ENCODE results near the gene E2F4. TPM values are rescaled to one million over a fixed set of nuclear protein-coding genes. Genes with fewer than 3 reads are reported as not detected.

E2F4 gene
- polyA plus RNA-seq, 2 of the 4 experiments (the other 2 are of a cell fraction): 65.1 to 66.6 TPM

DNA sequence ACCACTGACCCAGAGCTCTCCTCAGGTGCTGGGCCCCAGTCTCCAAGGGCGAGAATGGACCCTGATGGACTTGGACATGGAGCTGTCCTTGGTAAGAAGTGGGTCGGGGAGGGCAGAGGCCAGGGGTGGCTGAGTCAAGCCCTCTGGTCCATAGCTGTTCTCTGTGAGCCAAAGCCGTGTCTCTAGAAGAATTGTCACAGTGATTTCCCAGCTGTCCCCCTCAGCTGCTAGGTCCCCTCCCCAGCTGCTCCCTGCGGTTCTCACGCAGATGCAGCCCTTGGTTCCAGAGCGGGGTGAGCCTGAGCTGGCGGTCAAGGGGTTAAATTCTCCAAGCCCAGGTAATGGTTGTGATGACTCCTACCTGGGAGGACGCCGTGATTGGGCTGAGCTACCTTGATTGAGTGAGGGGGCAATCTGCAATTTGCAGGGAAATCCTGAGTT, 22.9 kb upstream of the E2F4 start:
- ATAC-seq (no peak), DNase-seq (ENCODE audit: low read depth in 1 of 2, low spot score in 1 of 2) (no peak), FAIRE-seq (no peak)
- TF ChIP-seq ZSCAN20 (CRISPR knock-in tag; IDR thresholded peaks at IDR 0.05): no peak
- peak overlapping the region; percentile 99 for H3K4me2 ChIP-seq
- H3K9me3 ChIP-seq: no peaks in the 10 kb centered on the region
- WGBS (ENCODE audit: missing lambda C conversion rate): 74% methylated on average over 9 of the region's 9 CpGs
- H3K4me1 ChIP-seq: peaks cover 32% of the 10 kb centered on the region
- H3K4me3 ChIP-seq: no peak overlapping the region
- ChIA-PET POLR2A (interaction anchor here (2.9 kb wide), 1 partner anchor 9 kb away, joined by 46 read pairs; the partner anchor contains the start of genes FBXL8 and TRADD), CTCF (interaction anchor here (0.6 to 20.5 kb wide), 17 partner anchors 10 to 215 kb away, joined by 3 to 314 read pairs (median 4); partner anchors contain the start of genes B3GNT9, CES3, EXOC3L1 and FBXL8)
- peak overlapping the region; percentile 97 to 99; a peak in 5 of 6 replicates for H3K27ac ChIP-seq

DNA sequence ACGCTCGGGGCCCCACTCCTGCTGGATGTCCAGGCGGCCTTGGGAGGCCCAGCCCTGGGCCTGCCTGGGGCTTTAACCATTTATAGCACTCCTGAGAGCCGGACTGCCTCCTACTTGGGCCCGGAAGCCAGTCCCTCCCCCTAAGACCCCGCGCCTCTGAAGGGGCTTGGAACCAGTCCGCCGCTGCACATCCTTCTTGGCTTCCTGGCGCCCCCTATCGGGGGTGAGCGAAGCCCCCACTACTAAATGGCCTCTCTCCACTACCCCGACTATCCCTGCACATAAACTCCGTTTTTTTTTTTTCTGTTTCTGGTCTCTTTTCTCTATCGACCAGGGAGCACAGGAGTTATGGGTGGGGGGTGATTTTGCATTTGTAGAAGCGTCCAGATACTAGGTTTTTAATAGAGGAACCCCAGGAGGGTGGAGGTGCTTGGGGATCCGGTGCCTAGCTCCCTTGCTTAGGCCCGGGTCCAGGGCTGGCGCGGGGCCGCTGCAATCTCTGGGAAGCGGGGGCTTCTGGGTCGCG, 22.2 kb upstream of the E2F4 start:
- POLR2A ChIA-PET: interaction anchor here (1.0 to 2.9 kb wide), 6 partner anchors 9 to 209 kb away, joined by 3 to 46 read pairs (median 4); partner anchors contain the start of genes CES3, FBXL8, FHOD1 and TRADD
- ATAC-seq (peak; percentile 1 to 25; a peak in 4 of 6 replicates), FAIRE-seq (no peak), DNase-seq (ENCODE audit: low read depth in 1 of 2, low spot score in 1 of 2) (peak in 1 of 2 experiments; percentile 50)
- peaks cover 36% of the 10 kb centered on the region for H3K4me1 ChIP-seq
- 19% methylated on average over 24 of the region's 24 CpGs for WGBS (ENCODE audit: missing lambda C conversion rate)
- CTCF ChIA-PET: interaction anchor here (0.6 to 20.5 kb wide), 24 partner anchors 14 to 216 kb away, joined by 3 to 314 read pairs (median 4); partner anchors contain the start of genes B3GNT9, CES4A, EXOC3L1 and FBXL8
- peak overlapping the region; percentile 97 to 99 for H3K27ac ChIP-seq
- peak overlapping the region; percentile 51 for H3K4me3 ChIP-seq
- peak overlapping the region; percentile 99 for H3K4me2 ChIP-seq
- no peaks in the 10 kb centered on the region for H3K9me3 ChIP-seq
- TF ChIP-seq, protein P1, sequence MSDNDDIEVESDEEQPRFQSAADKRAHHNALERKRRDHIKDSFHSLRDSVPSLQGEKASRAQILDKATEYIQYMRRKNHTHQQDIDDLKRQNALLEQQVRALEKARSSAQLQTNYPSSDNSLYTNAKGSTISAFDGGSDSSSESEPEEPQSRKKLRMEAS (IDR thresholded peaks at IDR 0.05): no peak
- TF ChIP-seq RNF2 (IDR thresholded peaks at IDR 0.05; ENCODE audit: borderline replicate concordance, low read depth) (no peak), SMC3 (IDR thresholded peaks at IDR 0.05) (peak; percentile 27; the same call in 1 of the 3 replicates), RAD21 (conservative IDR thresholded peaks at IDR 0.05 in 1 of 2, IDR thresholded peaks at IDR 0.05 in 1 of 2) (peak in 1 of 2 experiments; percentile 39; a peak in 3 of 5 replicates)
- TF ChIP-seq, protein P2, sequence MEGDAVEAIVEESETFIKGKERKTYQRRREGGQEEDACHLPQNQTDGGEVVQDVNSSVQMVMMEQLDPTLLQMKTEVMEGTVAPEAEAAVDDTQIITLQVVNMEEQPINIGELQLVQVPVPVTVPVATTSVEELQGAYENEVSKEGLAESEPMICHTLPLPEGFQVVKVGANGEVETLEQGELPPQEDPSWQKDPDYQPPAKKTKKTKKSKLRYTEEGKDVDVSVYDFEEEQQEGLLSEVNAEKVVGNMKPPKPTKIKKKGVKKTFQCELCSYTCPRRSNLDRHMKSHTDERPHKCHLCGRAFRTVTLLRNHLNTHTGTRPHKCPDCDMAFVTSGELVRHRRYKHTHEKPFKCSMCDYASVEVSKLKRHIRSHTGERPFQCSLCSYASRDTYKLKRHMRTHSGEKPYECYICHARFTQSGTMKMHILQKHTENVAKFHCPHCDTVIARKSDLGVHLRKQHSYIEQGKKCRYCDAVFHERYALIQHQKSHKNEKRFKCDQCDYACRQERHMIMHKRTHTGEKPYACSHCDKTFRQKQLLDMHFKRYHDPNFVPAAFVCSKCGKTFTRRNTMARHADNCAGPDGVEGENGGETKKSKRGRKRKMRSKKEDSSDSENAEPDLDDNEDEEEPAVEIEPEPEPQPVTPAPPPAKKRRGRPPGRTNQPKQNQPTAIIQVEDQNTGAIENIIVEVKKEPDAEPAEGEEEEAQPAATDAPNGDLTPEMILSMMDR (IDR thresholded peaks at IDR 0.05): peak; percentile 76

DNA sequence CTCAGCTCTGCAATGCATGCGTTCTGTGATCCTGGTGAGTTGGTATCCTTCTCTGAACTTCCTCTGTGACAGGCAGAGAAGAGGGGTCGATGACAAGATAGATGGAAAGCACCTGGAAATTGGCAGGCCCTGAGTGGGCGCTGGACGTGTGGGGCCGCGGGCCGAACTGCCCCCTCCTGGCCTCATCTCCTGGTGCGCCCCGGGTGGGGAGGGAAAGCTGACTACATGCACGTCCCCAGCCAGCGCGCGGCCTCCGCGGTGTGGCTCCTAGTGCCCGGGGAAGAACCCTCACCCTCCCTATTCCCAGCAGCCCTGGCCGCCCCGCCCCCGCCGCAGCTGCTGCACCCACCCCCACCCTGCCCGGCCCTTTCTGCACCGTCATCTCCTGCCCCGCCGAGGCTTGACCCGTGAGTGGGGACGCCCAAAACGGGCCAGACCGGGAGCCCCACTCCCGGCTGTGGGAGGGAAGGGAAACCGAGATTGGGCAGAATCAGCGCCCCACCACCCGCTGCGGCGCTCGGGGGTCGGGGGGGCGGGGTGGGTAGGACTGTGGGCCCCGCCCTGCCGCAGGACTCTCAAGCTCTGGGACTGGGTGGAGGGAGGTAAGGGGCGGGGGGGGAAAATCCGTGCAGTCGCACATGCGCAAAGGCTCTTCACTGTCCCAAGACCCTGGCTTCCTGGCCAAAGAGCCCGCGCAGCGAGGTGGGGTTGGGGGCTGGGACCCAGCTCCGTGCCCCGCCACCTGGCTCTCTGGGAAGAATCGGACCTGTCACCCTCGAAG, 21.6 kb upstream of the E2F4 start, which contains the start of gene NOL3:
TSS of gene NOL3 (plus strand) at position 371 of the 781 bp plus-strand sequence.
- DNase-seq (ENCODE audit: low read depth in 1 of 2, low spot score in 1 of 2) (peak; percentile 89 to 94), FAIRE-seq (no peak), ATAC-seq (peak; percentile 58 to 70)
- POLR2A ChIA-PET: interaction anchor here (0.5 to 2.9 kb wide), 10 partner anchors 9 to 209 kb away, joined by 3 to 46 read pairs (median 4); partner anchors contain the start of genes B3GNT9, CES3, FBXL8 and FHOD1
- WGBS (ENCODE audit: missing lambda C conversion rate): 0% methylated on average over 20 of the region's 50 CpGs
- Histone ChIP-seq H3K4me1 (peaks cover 41% of the 10 kb centered on the region), H3K4me3 (peak within 1 kb of the TSS; percentile 51), H3K27ac (peak within 1 kb of the TSS; percentile 97 to 99), H3K9me3 (no peaks in the 10 kb centered on the region), H3K4me2 (peak within 1 kb of the TSS; percentile 99)
- CTCF ChIA-PET: interaction anchor here (0.6 to 20.5 kb wide), 21 partner anchors 14 to 216 kb away, joined by 3 to 314 read pairs (median 3); partner anchors contain the start of genes B3GNT9, CES4A, EXOC3L1 and FBXL8
- TF ChIP-seq, protein P3, sequence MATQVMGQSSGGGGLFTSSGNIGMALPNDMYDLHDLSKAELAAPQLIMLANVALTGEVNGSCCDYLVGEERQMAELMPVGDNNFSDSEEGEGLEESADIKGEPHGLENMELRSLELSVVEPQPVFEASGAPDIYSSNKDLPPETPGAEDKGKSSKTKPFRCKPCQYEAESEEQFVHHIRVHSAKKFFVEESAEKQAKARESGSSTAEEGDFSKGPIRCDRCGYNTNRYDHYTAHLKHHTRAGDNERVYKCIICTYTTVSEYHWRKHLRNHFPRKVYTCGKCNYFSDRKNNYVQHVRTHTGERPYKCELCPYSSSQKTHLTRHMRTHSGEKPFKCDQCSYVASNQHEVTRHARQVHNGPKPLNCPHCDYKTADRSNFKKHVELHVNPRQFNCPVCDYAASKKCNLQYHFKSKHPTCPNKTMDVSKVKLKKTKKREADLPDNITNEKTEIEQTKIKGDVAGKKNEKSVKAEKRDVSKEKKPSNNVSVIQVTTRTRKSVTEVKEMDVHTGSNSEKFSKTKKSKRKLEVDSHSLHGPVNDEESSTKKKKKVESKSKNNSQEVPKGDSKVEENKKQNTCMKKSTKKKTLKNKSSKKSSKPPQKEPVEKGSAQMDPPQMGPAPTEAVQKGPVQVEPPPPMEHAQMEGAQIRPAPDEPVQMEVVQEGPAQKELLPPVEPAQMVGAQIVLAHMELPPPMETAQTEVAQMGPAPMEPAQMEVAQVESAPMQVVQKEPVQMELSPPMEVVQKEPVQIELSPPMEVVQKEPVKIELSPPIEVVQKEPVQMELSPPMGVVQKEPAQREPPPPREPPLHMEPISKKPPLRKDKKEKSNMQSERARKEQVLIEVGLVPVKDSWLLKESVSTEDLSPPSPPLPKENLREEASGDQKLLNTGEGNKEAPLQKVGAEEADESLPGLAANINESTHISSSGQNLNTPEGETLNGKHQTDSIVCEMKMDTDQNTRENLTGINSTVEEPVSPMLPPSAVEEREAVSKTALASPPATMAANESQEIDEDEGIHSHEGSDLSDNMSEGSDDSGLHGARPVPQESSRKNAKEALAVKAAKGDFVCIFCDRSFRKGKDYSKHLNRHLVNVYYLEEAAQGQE (IDR thresholded peaks at IDR 0.05): no peak
- TF ChIP-seq, protein P4, sequence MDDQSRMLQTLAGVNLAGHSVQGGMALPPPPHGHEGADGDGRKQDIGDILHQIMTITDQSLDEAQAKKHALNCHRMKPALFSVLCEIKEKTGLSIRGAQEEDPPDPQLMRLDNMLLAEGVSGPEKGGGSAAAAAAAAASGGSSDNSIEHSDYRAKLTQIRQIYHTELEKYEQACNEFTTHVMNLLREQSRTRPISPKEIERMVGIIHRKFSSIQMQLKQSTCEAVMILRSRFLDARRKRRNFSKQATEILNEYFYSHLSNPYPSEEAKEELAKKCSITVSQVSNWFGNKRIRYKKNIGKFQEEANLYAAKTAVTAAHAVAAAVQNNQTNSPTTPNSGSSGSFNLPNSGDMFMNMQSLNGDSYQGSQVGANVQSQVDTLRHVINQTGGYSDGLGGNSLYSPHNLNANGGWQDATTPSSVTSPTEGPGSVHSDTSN (IDR thresholded peaks at IDR 0.05): peak; percentile 47; the same call in 1 of the 2 replicates
- TF ChIP-seq RNF2 (IDR thresholded peaks at IDR 0.05; ENCODE audit: borderline replicate concordance, low read depth) (no peak), MAFK (IDR thresholded peaks at IDR 0.05; ENCODE audit: partially characterized antibody) (peak; percentile 40), GATA3 (IDR thresholded peaks at IDR 0.05; ENCODE audit: borderline replicate concordance) (0 out of 2 replicates have a peak, but pooled peaks have one; percentile 3), KDM1A (IDR thresholded peaks at IDR 0.05; ENCODE audit: low read depth) (no peak), PHF8 (IDR thresholded peaks at IDR 0.05; ENCODE audit: borderline replicate concordance, low read depth) (peak; percentile 57; the same call in 1 of the 2 replicates), POLR2A (IDR thresholded peaks at IDR 0.05; ENCODE audit: low read length) (peak; percentile 95)
- TF ChIP-seq, protein P5, sequence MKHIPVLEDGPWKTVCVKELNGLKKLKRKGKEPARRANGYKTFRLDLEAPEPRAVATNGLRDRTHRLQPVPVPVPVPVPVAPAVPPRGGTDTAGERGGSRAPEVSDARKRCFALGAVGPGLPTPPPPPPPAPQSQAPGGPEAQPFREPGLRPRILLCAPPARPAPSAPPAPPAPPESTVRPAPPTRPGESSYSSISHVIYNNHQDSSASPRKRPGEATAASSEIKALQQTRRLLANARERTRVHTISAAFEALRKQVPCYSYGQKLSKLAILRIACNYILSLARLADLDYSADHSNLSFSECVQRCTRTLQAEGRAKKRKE (CRISPR knock-in tag; IDR thresholded peaks at IDR 0.05; ENCODE audit: low read depth): peak; percentile 24; the same call in 1 of the 2 replicates
- TF ChIP-seq, protein P2 (IDR thresholded peaks at IDR 0.05): no peak
- TF ChIP-seq, protein P6, sequence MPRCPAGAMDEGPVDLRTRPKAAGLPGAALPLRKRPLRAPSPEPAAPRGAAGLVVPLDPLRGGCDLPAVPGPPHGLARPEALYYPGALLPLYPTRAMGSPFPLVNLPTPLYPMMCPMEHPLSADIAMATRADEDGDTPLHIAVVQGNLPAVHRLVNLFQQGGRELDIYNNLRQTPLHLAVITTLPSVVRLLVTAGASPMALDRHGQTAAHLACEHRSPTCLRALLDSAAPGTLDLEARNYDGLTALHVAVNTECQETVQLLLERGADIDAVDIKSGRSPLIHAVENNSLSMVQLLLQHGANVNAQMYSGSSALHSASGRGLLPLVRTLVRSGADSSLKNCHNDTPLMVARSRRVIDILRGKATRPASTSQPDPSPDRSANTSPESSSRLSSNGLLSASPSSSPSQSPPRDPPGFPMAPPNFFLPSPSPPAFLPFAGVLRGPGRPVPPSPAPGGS (IDR thresholded peaks at IDR 0.05): peak; percentile 52; the same call in 1 of the 3 replicates
